ENCODE measurements around the gene KIAA1217.

DNA sequence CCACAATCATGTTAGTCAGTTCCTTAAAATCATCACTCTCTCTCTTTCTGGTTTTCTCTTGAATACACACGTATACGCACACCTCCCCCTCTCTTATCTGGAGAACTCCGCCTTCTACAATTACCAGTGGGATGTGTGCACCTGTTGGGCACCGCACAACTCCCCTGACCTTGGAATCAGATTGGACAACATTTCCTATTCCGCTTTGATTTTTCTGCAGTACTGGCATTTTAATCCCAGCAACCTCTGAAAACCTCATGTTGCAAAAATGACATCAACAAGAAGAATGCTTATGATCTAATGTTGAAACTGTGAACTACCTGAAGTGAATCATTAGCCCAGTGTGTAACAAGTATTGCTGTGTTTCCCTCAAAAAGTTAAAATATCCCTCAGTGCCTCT lies 109.6 kb downstream of the KIAA1217 start:
- TF ChIP-seq POLR2A (IDR thresholded peaks at IDR 0.05; ENCODE audit: low read depth, low read length) (no peak), POLR2AphosphoS5 (IDR thresholded peaks at IDR 0.05; ENCODE audit: low read depth, low read length) (no peak), SPI1 (IDR thresholded peaks at IDR 0.05; ENCODE audit: low read depth, low read length) (no peak), POU2F2 (IDR thresholded peaks at IDR 0.05; ENCODE audit: low read depth, low read length) (no peak), PAX5 (IDR thresholded peaks at IDR 0.05; ENCODE audit: insufficient read depth, low read length, severe bottlenecking) (no peak)

Measured in GM12891 (cell line).